Epithelial cell of esophagus (primary cell): ENCODE measurements around the gene SCN1A.
A peak's percentile ranks its signal among the peaks of the same experiment; 100 is the strongest.

Experiments used
- DNase-seq: peaks from one replicate; pipeline ENCODE4 v3.0.0; 2010; ENCODE audit warnings: low read depth
- H3K4me3 ChIP-seq: 2 replicates; pipeline ENCODE4 v1.5.1; 2011; ENCODE audit warnings: mild to moderate bottlenecking, low read length, control low read depth
- TF ChIP-seq, protein P1 (sequence below): IDR thresholded peaks from 2 replicates; pipeline ENCODE4 v1.5.1; 2011; ENCODE audit warnings: low read depth, mild to moderate bottlenecking, low read length, control low read depth, inconsistent platforms; ENCODE audit not compliant: insufficient read depth; ENCODE audit errors: missing control alignments

Gene SCN1A

DNA sequence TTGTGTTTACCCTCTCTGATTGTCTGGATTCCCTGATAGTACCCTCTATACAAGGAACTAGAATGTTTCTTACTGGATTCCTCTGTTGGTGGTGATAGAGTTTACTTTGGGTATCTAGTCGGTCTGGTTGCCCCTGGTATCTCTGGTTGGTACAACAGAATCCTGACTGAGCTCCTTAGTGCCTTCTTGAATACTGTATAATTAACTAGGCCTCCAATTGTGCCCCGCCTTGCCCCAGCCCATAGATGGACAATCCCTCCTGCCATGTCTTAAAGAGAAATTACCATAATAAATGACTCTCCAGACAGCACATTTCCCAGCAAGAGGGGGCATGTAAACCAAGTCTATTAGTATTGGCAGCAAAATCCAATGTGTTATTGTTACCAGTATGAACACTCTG lies 2.3 kb downstream of the SCN1A start:
- TF ChIP-seq, protein P1, sequence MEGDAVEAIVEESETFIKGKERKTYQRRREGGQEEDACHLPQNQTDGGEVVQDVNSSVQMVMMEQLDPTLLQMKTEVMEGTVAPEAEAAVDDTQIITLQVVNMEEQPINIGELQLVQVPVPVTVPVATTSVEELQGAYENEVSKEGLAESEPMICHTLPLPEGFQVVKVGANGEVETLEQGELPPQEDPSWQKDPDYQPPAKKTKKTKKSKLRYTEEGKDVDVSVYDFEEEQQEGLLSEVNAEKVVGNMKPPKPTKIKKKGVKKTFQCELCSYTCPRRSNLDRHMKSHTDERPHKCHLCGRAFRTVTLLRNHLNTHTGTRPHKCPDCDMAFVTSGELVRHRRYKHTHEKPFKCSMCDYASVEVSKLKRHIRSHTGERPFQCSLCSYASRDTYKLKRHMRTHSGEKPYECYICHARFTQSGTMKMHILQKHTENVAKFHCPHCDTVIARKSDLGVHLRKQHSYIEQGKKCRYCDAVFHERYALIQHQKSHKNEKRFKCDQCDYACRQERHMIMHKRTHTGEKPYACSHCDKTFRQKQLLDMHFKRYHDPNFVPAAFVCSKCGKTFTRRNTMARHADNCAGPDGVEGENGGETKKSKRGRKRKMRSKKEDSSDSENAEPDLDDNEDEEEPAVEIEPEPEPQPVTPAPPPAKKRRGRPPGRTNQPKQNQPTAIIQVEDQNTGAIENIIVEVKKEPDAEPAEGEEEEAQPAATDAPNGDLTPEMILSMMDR, result no peak

DNA sequence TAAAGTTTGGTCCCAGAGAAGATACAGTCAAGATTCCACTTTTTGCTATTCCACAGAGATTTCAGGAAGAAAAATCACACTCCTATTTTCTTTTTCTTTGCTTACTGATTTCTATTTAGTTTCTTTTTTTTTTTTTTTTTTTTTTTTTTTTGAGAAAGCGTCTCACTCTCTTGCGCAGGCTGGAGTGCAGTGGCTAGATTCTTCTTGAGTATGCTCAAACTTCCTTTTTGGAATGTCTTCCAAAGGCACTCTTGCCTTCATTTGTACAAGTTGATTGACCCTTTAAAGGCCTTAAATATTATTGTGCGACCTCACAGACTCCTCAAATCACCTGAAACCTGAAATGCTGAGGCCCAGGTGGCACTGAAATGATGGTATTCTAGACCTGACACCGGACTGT lies 9.6 kb downstream of the SCN1A start:
- DNase-seq, result no peak
- TF ChIP-seq, protein P1, result no peak
- H3K4me3 ChIP-seq, result no peak overlapping the region

More for the DNA sequence above, 2.3 kb downstream of the SCN1A start:
- no peak overlapping the region for H3K4me3 ChIP-seq
- no peak for DNase-seq

DNA sequence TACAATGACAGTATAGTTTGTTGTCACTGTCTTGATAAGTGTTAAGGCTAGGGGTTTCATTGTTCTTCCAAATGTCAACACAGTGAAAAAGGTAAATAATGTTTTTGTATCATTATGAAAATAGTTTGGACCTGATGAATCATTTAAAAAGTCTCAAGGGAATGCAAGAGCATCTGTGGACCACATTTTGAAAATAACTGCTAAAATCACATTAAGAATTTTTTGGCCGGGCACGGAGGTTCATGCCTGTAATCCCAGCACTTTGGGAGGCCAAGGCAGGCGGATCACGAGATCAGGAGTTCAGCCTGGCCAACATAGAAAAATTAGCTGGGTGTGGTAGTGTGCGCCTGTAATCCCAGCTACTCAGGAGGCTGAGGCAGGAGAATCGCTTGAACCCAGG lies 10.3 kb downstream of the SCN1A start:
- DNase-seq, result no peak
- TF ChIP-seq, protein P1, result no peak
- H3K4me3 ChIP-seq, result no peak overlapping the region

DNA sequence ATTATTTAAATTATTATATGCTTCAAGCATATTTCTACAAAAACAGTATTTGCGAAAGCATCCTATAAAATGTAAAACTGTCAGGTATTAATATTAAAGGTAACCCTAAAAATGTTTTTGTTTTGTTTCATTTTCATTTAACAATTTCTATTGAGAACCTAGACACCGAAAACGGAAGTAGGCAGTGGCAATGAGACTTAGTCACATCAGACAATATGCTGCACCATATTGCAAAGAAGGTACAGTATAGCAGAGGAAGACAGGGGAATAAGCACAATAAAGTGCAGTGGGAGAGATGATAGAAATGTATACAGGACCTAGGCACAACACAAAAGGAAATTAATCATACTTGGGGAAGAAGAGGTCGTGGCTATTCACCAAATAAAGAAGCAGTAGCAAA lies 12.2 kb downstream of the SCN1A start:
- TF ChIP-seq, protein P1, result no peak
- DNase-seq, result no peak
- H3K4me3 ChIP-seq, result no peak overlapping the region

DNA sequence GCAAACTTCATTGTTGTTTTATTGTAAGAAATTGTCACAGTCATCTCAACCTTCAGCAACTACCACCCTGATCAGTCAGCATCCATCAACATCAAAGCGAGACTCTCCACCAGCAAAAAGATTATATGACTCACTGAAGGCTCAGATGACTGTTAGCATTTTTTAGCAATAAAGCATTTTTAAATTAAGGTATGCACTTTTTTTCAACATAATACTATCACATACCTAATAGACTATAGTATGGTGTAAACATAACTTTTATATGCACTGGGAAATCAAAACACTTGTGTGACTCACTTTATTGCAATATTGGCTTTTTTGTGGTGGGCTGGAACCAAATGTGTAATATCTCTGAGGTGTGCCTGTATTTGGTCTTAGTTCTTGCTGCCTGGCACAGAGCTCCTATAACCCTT lies 15.6 kb downstream of the SCN1A start:
- TF ChIP-seq, protein P1, result no peak
- H3K4me3 ChIP-seq, result no peak overlapping the region
- DNase-seq, result peak; percentile 20

DNA sequence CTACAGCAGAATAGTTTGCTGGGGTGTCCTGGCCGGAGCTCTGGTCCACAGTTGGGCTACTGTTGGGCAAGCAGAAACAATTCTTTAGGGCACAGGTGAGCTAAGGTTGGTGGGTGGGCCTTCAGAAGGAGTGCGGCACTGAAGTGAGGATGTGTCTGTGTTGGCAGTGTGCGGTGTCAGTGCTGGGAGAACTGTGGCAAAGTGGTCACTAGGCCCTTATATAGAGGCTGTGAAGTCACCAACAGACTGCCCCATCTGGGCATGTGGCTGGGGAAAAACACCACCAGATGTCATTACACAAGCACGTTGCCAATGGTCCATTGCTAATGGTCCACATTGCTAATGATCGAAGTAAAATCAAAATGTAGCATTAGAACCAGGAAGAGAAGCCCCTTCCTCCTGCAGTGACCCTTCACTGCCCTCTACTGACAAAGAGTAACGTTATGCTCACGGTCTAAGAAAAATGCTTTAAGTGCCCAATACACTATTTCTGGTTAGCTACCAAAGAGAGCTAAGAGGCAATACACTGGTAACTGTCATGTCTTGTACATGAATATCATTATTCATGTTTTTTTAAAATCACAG lies 21.3 kb downstream of the SCN1A start:
- H3K4me3 ChIP-seq, result no peak overlapping the region
- TF ChIP-seq, protein P1, result no peak
- no peak for DNase-seq

DNA sequence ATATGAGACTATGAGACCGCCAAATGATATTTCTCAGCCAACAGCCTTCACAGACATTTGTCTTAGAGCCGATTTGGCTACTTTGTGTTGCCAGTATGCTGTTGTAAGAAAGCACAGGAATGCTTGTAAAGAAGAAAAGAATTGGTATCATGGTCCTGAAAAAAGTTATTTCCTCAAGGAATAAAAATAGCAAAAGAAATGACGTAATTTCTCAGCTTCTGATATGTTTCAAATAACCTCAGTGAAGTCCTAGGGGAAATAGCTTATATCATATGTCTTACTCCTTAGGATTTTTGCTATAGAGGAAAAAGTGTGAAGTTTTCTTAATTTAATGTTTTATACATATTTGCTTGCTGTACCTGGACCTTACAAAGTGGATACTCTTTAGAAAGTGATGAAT lies 23.0 kb downstream of the SCN1A start:
- DNase-seq, result no peak
- TF ChIP-seq, protein P1, result no peak
- no peak overlapping the region for H3K4me3 ChIP-seq
